NCI-H2227 treated with DMSO at 0.1 percent for 48 hours (cell line): ENCODE results near the gene OR6B1.
"Not testable (repeated sequence)": the region's sequence is repeated elsewhere in the genome, so short reads cannot be mapped to it uniquely, and the experiment has no call there.

Experiments used
- DNase-seq: peaks from one replicate; lab custom pipeline; 2025; lab: John Stamatoyannopoulos, UW

OR6B1 gene

DNA sequence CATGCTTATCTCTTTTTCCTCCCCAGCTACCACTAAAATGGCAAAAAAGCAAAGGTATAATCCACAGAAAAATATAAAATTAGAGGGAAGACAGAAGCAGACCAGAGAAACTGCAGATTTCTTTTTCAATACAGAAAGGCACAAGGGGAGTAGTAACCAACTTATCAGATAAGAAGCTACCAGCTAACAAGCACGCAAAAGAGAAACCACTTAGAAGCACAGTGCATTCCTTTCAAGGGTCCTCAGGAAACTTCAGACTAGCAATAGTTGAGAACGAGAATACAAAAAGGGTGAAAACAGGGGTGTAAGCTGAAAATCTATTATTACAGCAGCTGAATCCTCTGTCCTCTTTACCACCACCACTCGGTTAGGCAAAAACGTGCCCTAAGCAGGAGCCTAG is 38.8 kb downstream of the OR6B1 start:
- no peak for DNase-seq

DNA sequence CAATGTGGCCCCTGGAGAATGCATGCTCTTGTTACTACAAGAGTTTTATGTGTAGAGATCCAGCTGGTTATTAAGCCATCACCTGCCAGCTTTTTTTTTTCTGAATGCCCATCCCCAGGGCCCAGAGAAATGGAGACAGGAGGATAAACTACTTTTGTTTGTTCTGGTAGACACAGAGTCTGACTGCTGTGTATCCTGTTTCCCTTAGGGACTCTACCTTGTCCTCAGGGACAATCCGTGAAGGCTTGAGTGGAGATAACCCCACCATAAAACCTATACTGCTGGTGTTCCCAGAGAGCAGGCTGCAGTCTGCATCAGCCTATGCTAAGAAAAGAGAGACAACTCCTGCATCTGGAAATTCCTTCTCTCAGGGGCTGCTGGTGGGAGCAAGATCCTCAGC is 48.5 kb downstream of the OR6B1 start, which contains the start of gene OR2A5:
OR2A5 (plus strand) TSS at position 301 of the 400 bp plus-strand sequence. CDS start 1,454 bp downstream, outside the sequence.
- DNase-seq = no peak

DNA sequence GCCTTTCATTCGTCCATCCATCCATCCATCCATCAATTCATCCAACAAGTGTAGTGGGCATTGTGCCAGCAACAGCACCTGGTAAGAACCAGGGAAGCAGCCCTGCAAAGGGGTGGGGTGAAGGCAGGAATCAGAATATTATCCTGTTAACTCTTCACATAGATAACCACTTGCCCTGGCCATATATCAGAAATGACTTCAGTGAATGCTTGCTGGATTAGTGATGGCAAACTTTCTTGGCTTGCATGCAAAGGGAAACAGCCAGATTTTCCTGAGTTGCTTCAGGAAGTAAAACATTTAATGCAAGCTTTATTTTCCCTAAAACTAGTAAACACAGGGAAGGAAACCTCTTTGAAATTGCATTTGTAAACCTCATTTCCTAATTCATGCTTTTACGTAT is 49.4 kb downstream of the OR6B1 start:
- no peak for DNase-seq

DNA sequence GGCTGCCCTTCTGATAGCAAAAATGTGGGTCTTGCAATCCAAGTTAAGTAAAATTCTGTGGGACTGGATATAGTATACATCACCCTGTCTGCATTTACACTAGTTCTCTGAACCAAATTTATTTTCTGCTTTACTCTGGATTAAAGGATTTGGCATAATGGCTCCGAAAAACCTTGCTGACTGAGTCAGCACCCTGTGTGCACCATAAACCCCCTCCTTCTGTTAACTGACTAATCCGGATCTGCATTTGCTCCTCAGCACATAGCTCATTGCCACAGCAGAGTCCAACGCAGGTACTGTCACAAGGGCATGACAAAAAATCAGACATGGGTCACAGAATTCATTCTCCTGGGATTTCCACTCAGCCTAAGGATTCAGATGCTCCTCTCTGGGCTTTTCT is 50.0 kb downstream of the OR6B1 start:
- DNase-seq = no peak

DNA sequence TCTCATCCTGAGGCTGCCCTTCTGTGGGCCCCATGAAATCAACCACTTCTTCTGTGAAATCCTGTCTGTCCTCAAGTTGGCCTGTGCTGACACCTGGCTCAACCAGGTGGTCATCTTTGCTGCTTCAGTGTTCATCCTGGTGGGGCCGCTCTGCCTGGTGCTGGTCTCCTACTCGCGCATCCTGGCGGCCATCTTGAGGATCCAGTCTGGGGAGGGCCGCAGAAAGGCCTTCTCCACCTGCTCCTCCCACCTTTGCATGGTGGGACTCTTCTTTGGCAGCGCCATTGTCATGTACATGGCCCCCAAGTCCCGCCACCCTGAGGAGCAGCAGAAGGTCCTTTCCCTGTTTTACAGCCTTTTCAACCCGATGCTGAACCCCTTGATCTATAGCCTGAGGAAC is 50.8 kb downstream of the OR6B1 start:
- not testable (repeated sequence) for DNase-seq

DNA sequence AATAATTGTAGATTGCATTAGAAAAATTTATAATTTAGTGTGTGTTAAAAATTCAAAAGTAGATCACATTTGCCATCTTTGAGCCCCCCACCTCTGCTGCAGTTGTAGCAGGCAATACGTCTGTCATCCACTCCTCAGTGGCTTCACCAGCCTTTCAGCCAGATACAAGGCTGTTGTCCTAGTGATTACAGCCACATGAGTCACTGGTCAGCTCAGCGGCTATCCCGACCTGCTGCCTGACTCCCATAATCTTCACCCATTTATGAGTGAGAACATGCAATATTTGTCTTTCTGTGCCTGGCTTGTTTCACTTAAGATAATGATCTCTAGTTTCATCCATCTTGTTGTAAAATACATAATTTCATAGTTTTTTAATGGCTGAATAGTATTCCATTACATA is 57.8 kb downstream of the OR6B1 start:
- no peak for DNase-seq
